ENCODE measurements around the gene RGMA.

DNA sequence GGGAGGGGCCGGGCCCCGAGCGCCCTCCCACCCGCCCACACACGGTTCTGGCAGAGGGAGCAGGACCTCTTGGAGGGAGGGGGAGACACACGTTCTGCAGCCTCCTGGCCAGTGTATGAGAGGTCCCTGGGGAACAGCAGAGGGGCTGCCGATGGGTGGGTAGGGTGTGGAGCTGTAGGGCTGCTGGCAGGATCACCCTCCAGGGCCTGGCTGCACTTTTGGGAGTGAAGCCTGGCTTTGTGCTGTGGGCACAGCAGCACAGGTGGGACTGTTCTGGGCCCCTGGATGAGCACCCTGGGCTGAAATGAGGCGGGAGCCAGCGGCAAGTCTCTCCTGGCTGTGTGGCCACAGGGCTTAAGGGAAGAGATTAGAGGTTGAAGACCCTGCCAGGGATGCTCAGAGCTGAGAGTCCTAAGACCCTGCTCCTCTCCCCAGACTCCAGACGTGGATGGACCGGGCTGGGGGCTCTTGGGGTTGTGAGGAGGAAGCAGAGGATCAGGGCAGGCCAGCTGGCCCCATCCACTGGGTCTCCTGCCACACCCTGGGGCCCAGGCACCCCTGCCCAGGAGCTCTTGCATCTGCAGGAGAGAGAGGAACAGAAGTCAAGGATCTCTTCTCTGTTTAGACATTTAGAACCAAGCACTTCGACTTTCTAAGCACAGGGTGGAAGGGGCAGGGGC lies 45.2 kb downstream of the RGMA start:
- TF ChIP-seq, protein P1, sequence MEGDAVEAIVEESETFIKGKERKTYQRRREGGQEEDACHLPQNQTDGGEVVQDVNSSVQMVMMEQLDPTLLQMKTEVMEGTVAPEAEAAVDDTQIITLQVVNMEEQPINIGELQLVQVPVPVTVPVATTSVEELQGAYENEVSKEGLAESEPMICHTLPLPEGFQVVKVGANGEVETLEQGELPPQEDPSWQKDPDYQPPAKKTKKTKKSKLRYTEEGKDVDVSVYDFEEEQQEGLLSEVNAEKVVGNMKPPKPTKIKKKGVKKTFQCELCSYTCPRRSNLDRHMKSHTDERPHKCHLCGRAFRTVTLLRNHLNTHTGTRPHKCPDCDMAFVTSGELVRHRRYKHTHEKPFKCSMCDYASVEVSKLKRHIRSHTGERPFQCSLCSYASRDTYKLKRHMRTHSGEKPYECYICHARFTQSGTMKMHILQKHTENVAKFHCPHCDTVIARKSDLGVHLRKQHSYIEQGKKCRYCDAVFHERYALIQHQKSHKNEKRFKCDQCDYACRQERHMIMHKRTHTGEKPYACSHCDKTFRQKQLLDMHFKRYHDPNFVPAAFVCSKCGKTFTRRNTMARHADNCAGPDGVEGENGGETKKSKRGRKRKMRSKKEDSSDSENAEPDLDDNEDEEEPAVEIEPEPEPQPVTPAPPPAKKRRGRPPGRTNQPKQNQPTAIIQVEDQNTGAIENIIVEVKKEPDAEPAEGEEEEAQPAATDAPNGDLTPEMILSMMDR (IDR thresholded peaks at IDR 0.05): no peak
- no peak for TF ChIP-seq POLR2AphosphoS5 (IDR thresholded peaks at IDR 0.05)
- TF ChIP-seq POLR2A (IDR thresholded peaks at IDR 0.05): no peak
